Fibroblast of skin of left biceps (primary cell): ENCODE measurements around the gene ACAA2.

Source experiments
- DNase-seq, 2 experiments: peaks; one replicate each; pipeline ENCODE4 v3.0.0-alpha.2; 2013; ENCODE audit warnings: low read depth in 2 of 2

ACAA2 gene

DNA sequence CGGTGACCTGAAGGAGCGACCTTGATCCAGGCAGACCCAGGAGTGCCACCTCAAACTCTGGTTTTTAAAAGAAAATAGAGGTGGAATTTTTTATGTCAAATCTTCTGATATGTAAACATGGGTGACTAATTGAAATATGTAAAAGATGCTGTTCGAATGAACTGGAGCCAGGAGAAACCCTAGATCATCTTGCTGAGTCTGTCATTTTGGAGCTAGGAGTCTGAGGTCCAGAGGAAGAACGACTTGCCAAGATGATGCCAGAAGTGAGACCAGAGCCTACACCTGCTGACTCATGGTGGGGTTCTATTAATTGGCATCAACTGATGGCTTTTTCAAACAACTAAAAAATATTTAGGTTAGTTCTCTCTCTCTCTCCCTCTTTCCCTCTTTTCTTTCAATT, 74.1 kb downstream of the ACAA2 start:
- DNase-seq = no peak

DNA sequence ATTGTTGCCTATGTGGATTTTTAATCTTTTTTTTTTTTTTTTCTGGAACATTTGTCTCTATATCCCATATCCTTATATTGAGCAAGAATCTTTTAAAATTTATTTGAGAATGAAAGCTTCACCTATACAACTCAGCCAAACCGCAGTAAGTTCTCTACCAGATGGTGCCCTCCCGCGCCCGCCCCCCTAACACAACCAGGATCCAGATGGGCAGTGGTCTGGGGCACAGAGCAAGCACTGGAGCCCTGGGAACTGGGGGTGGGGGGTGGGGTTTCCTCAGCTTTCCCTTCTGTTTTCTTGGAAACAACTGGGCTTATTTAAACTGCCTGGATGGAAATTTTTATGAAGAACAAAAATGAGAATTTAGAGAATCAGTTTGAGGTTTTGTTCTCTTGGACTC, 74.6 kb downstream of the ACAA2 start:
- DNase-seq = no peak

DNA sequence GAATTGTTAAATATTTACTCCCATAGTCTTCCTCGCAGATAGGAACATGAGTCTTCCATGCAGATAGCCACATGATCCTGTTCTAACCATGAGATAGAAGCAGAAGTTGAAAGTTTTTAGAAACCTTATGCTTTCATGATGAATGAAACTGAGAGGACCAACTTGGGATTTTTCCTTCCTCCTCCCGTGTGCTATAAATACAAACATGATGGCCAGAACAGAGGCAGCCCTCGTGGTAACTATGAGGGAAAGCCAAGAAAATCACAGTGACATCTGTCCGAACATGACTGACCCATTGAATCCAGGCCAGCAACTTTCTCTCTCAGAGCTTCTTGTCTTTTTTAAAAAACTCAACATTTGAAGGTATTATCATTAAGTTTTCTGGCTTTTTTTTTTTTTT, 78.5 kb downstream of the ACAA2 start:
- no peak for DNase-seq

DNA sequence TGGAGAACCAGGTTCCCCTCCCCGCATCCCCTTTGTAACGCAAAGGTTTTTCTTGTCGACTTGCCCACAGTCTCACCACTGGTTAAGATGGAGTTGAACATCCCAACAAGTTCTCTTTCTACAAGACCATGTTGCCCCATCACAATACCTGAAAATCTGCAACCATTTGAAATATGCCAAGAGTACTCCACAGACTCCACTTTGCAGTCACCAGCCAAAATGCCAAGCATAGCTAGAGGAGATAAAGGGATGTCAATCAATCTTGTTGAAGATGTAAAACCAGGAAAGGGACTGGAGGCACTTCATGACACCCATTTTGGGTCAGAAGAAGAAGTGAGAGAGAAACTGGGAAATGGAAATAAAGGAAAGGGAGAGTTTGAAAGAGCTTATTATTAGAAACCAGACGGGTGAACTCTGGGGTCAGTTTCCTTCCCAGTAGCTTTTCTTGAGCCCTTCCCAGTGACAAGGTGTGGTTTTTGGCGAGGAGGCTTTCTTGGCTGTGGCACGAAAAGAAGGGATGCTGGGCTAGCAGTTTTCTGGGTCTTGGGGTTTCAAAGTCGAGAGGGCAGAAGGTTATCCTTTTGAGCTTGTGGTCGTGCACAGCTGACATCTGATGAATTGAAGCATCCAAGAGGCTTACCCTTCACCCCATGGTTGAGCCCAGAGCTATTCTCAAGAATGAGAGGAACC, 79.3 kb downstream of the ACAA2 start:
- no peak for DNase-seq

DNA sequence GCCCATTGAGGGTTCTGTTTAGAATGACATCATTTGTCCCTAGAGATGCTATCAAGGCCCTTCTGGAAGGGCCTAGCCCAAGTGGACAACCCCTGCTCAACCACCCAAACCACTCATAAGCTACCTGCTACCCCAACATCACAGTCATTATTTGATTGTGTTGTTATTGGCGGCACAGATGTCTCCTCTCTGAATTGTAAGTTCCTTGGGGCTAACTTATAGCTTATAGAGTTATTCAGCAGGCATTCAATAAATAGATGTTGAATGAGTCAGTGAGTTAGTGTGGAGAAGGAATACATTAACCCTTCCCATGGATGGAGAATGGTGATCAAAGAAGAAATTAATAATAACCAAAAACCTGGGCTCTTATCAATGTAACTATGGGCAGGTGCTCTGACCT, 80.0 kb downstream of the ACAA2 start:
- DNase-seq = no peak
